ENCODE measurements around the gene CERCAM.
A peak's percentile ranks its signal among the peaks of the same experiment; 100 is the strongest.

Gene CERCAM, protein sequence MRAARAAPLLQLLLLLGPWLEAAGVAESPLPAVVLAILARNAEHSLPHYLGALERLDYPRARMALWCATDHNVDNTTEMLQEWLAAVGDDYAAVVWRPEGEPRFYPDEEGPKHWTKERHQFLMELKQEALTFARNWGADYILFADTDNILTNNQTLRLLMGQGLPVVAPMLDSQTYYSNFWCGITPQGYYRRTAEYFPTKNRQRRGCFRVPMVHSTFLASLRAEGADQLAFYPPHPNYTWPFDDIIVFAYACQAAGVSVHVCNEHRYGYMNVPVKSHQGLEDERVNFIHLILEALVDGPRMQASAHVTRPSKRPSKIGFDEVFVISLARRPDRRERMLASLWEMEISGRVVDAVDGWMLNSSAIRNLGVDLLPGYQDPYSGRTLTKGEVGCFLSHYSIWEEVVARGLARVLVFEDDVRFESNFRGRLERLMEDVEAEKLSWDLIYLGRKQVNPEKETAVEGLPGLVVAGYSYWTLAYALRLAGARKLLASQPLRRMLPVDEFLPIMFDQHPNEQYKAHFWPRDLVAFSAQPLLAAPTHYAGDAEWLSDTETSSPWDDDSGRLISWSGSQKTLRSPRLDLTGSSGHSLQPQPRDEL

DNA sequence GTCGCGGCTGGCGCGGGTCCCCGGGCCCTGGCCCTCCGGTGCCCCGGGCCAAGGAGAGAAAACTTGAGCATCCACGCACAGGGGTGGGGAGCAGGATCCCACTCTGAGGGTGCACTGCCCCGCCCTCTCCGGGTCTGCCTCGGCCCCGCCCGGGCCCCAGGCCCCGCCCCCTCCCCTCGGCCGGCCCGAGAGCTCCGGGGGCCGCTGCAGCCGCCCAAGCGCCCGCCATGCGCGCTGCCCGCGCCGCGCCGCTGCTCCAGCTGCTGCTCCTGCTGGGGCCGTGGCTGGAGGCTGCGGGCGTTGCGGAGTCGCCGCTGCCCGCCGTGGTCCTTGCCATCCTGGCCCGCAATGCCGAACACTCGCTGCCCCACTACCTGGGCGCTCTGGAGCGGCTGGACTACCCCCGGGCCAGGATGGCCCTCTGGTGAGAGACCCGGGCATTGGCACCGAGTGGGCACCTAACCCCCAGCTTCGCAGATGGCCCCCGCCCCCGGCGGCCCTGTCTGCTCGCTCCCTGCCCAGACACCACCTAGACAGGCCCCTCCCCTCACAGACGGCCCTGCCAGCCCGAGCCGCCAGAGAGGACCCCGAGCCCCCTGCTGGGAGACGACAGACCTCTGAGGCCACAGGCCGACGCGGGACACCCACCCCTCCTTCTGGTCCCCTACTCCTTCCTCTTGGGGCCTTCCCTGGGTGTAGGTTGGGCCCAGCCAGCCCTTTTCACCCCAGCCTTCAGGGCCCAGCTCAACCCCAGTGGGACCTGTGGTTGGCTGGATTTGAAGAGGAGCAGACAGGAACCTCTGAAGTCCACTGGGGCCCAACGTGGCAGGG lies at the start of gene CERCAM:
CERCAM (plus strand) TSS at position 207 of the 831 bp plus-strand sequence; CDS start at position 228, 21 bp downstream.
- Histone ChIP-seq H3K9ac (ENCODE audit: low read length) (peak within 1 kb of the TSS; percentile 80), H3K27ac (ENCODE audit: low read depth, low read length, poor library complexity, severe bottlenecking) (no peak within 1 kb of the TSS), H3K4me2 (ENCODE audit: low read length) (peak within 1 kb of the TSS; percentile 99), H3K79me2 (ENCODE audit: insufficient read depth, low read length) (no peaks in the 10 kb centered on the region), H3K4me1 (ENCODE audit: insufficient read depth, low read length, severe bottlenecking) (peaks cover 36% of the 10 kb centered on the region), H3K27me3 (ENCODE audit: insufficient read depth, low read length) (0 out of 2 replicates have a peak, but pooled peaks cover 3% of the 10 kb centered on the region), H3K9me2 (ENCODE audit: low read depth, low read length) (no peaks in the 10 kb centered on the region), H3K36me3 (ENCODE audit: insufficient read depth, low read length) (no peaks in the 10 kb centered on the region), H4K20me1 (ENCODE audit: insufficient read depth, low read length) (no peaks in the 10 kb centered on the region), H3F3A (ENCODE audit: insufficient read depth, low read length) (no peaks in the 10 kb centered on the region), H3K9me3 (ENCODE audit: low read length) (no peaks in the 10 kb centered on the region), H3K4me3 (ENCODE audit: low read depth, low read length, poor library complexity, severe bottlenecking) (peak within 1 kb of the TSS; percentile 97), H2AFZ (ENCODE audit: low read length) (peak within 1 kb of the TSS; percentile 98)
- TF ChIP-seq, protein P1, sequence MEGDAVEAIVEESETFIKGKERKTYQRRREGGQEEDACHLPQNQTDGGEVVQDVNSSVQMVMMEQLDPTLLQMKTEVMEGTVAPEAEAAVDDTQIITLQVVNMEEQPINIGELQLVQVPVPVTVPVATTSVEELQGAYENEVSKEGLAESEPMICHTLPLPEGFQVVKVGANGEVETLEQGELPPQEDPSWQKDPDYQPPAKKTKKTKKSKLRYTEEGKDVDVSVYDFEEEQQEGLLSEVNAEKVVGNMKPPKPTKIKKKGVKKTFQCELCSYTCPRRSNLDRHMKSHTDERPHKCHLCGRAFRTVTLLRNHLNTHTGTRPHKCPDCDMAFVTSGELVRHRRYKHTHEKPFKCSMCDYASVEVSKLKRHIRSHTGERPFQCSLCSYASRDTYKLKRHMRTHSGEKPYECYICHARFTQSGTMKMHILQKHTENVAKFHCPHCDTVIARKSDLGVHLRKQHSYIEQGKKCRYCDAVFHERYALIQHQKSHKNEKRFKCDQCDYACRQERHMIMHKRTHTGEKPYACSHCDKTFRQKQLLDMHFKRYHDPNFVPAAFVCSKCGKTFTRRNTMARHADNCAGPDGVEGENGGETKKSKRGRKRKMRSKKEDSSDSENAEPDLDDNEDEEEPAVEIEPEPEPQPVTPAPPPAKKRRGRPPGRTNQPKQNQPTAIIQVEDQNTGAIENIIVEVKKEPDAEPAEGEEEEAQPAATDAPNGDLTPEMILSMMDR (IDR thresholded peaks at IDR 0.05; ENCODE audit: low read length), result no peak
- TF ChIP-seq EZH2 (IDR thresholded peaks at IDR 0.05; ENCODE audit: borderline replicate concordance, low read length), result no peak

DNA sequence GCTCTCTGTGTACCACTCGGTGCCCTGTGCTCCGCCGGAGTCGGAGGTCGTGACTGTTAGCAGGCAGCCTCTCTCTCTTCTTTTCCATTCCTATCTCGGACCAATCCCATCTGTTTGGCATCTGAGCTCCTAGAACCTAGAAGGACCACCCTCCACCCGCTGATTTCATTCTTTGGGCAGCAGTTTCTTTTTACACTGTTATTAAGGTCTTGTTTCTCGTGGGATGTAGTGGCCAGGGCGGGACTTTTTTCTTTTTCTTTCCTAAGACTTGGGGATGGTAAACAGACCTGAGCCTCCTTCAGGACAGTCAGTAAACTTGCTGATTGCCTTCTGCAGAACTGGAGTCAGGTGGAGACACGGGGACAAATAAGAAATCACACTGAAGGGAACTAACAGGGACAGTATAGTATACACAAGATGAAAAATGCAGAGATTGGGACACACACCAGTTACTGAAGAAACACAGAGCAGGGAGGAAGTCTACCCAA lies 49.0 kb upstream of the CERCAM start:
- peak overlapping the region; percentile 96 for H3K4me2 ChIP-seq (ENCODE audit: low read length)
- peaks cover 21% of the 10 kb centered on the region for H3K4me1 ChIP-seq (ENCODE audit: insufficient read depth, low read length, severe bottlenecking)
- H2AFZ ChIP-seq (ENCODE audit: low read length), result no peak overlapping the region
- TF ChIP-seq EZH2 (IDR thresholded peaks at IDR 0.05; ENCODE audit: borderline replicate concordance, low read length), result no peak
- TF ChIP-seq, protein P1 (IDR thresholded peaks at IDR 0.05; ENCODE audit: low read length), result no peak
- no peaks in the 10 kb centered on the region for H3K27me3 ChIP-seq (ENCODE audit: insufficient read depth, low read length)
- H3K27ac ChIP-seq (ENCODE audit: low read depth, low read length, poor library complexity, severe bottlenecking), result no peak overlapping the region
- no peaks in the 10 kb centered on the region for H4K20me1 ChIP-seq (ENCODE audit: insufficient read depth, low read length)
- no peaks in the 10 kb centered on the region for H3K9me2 ChIP-seq (ENCODE audit: low read depth, low read length)
- no peaks in the 10 kb centered on the region for H3K9me3 ChIP-seq (ENCODE audit: low read length)
- peaks cover 22% of the 10 kb centered on the region for H3K79me2 ChIP-seq (ENCODE audit: insufficient read depth, low read length)
- H3F3A ChIP-seq (ENCODE audit: insufficient read depth, low read length), result no peaks in the 10 kb centered on the region
- H3K36me3 ChIP-seq (ENCODE audit: insufficient read depth, low read length), result peaks cover 15% of the 10 kb centered on the region; the same call in 1 of the 2 replicates
- H3K9ac ChIP-seq (ENCODE audit: low read length), result peak overlapping the region; percentile 78
- H3K4me3 ChIP-seq (ENCODE audit: low read depth, low read length, poor library complexity, severe bottlenecking), result peak overlapping the region; percentile 85

DNA sequence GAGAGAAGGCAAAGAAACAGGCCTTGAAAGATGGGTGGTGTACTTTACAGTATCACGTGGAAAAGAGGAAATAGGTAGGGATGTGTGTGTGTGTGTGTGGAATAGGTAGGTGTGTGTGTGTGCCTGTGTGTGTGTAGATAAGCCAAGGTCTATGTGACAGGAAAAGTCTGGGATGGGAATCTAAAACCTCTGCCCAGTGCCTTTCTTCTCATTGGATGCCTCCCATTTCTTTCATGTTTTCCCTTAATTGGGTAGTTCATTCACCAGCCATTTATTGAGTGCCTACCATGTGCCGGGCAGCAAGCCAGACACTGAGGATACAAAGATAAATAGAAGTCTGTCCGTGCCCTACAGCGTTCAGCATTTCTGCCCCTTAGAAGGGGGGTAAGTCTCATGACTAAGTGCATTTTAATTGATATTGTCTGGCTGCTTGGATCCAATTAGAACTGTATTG lies 48.4 kb upstream of the CERCAM start:
- H3K9me3 ChIP-seq (ENCODE audit: low read length), result no peaks in the 10 kb centered on the region
- peak overlapping the region; percentile 78 for H3K9ac ChIP-seq (ENCODE audit: low read length)
- H3K27ac ChIP-seq (ENCODE audit: low read depth, low read length, poor library complexity, severe bottlenecking), result no peak overlapping the region
- TF ChIP-seq, protein P1 (IDR thresholded peaks at IDR 0.05; ENCODE audit: low read length), result no peak
- no peak for TF ChIP-seq EZH2 (IDR thresholded peaks at IDR 0.05; ENCODE audit: borderline replicate concordance, low read length)
- no peaks in the 10 kb centered on the region for H3K9me2 ChIP-seq (ENCODE audit: low read depth, low read length)
- no peaks in the 10 kb centered on the region for H3F3A ChIP-seq (ENCODE audit: insufficient read depth, low read length)
- H3K36me3 ChIP-seq (ENCODE audit: insufficient read depth, low read length), result peaks cover 15% of the 10 kb centered on the region; the same call in 1 of the 2 replicates
- H2AFZ ChIP-seq (ENCODE audit: low read length), result no peak overlapping the region
- H3K4me1 ChIP-seq (ENCODE audit: insufficient read depth, low read length, severe bottlenecking), result peaks cover 21% of the 10 kb centered on the region
- peak overlapping the region; percentile 96 for H3K4me2 ChIP-seq (ENCODE audit: low read length)
- H3K79me2 ChIP-seq (ENCODE audit: insufficient read depth, low read length), result peaks cover 22% of the 10 kb centered on the region
- H4K20me1 ChIP-seq (ENCODE audit: insufficient read depth, low read length), result no peaks in the 10 kb centered on the region
- H3K27me3 ChIP-seq (ENCODE audit: insufficient read depth, low read length), result no peaks in the 10 kb centered on the region
- H3K4me3 ChIP-seq (ENCODE audit: low read depth, low read length, poor library complexity, severe bottlenecking), result peak overlapping the region; percentile 85
